IPS-20b (cell line): Measurements from ENCODE around the gene RAI1.

Experiments used
- H3K27ac ChIP-seq: one replicate; pipeline ENCODE4 v1.5.1; 2013; ENCODE audit warnings: low read length
- H3K27me3 ChIP-seq: 2 replicates; pipeline ENCODE4 v1.6.1; 2013; ENCODE audit warnings: mild to moderate bottlenecking, low read length, inconsistent platforms; ENCODE audit not compliant: insufficient read depth
- H3K36me3 ChIP-seq: 2 replicates; pipeline ENCODE4 v1.6.1; 2013; ENCODE audit warnings: low read depth, mild to moderate bottlenecking, inconsistent platforms, low read length, moderate library complexity; ENCODE audit not compliant: insufficient read depth
- H3K4me1 ChIP-seq: 2 replicates; pipeline ENCODE4 v1.6.1; 2013; ENCODE audit warnings: mild to moderate bottlenecking, control low read depth, inconsistent platforms, low read length, moderate library complexity; ENCODE audit not compliant: insufficient read depth
- H3K4me3 ChIP-seq: 2 replicates; pipeline ENCODE4 v1.5.1; 2013; ENCODE audit warnings: mild to moderate bottlenecking, low read length, inconsistent platforms
- H3K9ac ChIP-seq: 2 replicates; pipeline ENCODE4 v1.6.1; 2013; ENCODE audit warnings: low read depth, mild to moderate bottlenecking, inconsistent platforms, low read length, moderate library complexity
- H3K9me3 ChIP-seq: 2 replicates; pipeline ENCODE4 v1.6.1; 2013; ENCODE audit warnings: mild to moderate bottlenecking, low read depth, low read length, inconsistent platforms; ENCODE audit not compliant: insufficient read depth

Gene RAI1

DNA sequence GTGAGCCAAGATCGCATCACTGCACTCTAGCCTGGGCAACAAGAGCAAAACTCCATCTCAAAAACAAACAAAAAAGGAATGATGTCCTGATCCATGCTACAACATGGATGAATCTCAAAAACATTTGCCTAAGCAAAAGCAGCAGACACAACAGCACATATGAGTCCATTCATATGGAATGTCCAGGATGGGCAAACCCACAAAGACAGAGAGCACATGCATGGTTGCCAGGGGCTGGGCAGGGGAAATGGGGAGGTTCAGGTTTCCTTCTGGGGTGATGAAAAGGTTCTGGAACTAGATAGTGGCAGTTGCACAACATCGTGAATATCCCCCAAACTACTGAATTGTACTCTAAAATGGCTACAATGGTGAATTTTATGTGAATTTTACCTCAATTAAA is 35.3 kb upstream of the RAI1 start:
- no peak overlapping the region for H3K27ac ChIP-seq
- peaks cover 10% of the 10 kb centered on the region for H3K9me3 ChIP-seq
- no peak overlapping the region for H3K9ac ChIP-seq
- no peak overlapping the region for H3K4me3 ChIP-seq
- H3K4me1 ChIP-seq = no peaks in the 10 kb centered on the region
- no peaks in the 10 kb centered on the region for H3K36me3 ChIP-seq
- no peaks in the 10 kb centered on the region for H3K27me3 ChIP-seq

DNA sequence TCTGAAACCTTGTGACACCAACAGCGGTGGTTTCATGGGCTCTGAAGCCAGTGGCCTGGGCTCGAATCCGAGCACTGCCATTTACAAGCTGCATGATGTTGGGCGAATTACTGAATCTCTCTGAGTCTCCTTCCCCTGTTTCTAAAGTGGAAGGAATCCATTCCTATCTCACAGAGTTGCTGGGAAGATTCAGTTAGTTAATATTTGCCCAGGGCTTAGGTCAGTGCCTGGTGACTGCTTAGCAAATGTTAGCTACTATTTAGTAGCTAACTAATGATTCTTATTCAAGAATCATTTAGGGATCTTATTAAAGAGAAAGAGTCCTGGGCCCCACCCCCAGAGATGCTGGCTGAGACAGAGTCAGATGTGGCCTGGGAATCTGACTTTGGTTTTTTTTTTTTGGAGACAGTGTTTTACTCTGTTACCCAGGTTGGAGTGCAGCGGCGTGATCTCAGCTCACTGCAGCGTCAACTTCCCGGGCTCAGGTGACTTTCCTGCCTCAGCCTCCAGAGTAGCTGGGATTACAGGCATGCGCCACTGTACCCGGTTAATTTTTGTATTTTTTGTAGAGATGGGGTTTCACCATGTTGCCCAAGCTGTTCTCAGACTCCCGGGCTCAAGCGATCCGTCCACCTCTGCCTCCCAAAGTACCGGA is 33.6 kb upstream of the RAI1 start:
- Histone ChIP-seq H3K27ac (no peak overlapping the region), H3K9me3 (peaks cover 12% of the 10 kb centered on the region), H3K4me3 (no peak overlapping the region), H3K9ac (no peak overlapping the region), H3K4me1 (no peaks in the 10 kb centered on the region), H3K27me3 (no peaks in the 10 kb centered on the region), H3K36me3 (no peaks in the 10 kb centered on the region)

DNA sequence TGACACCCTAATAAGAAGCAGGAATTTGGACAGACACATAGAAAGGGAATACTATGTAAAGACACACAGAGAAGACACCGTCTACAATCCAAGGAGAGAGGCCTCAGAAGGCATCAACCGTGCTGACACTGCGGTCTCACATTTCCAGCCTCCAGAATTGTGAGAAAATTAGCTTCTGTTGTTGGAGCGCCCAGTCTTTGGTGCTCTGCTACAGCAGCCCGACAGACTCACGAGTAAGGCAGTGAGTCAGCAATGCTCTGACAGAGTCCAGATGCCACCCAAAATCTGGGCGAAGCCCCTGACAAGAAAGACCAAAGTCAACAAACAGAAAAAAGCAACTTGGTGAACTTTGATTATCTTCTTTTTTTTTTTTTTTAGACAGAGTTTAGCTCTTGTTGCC is 32.5 kb upstream of the RAI1 start:
- peaks cover 12% of the 10 kb centered on the region for H3K9me3 ChIP-seq
- H3K27ac ChIP-seq = no peak overlapping the region
- no peak overlapping the region for H3K4me3 ChIP-seq
- H3K36me3 ChIP-seq = no peaks in the 10 kb centered on the region
- H3K4me1 ChIP-seq = no peaks in the 10 kb centered on the region
- H3K27me3 ChIP-seq = no peaks in the 10 kb centered on the region
- no peak overlapping the region for H3K9ac ChIP-seq

DNA sequence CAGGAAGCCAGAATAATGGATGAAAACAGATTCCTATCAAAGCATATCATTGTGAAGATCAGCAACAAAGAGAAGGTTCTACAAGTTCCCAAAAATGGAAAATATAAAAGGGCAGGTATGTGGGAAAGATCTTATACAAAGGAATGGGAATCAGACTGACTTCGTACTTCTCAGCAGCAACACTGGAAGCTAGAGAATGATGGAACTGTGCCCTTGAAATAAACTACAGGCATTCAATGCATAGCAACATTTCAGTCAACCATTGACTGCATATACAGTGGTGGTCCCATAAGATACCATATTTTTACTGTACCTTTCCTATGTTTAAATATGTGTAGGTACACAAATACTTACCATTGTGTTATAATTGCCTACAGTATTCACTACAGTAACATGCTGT is 30.3 kb upstream of the RAI1 start:
- Histone ChIP-seq H3K27me3 (no peaks in the 10 kb centered on the region), H3K9me3 (peaks cover 7% of the 10 kb centered on the region), H3K27ac (no peak overlapping the region), H3K9ac (no peak overlapping the region), H3K36me3 (no peaks in the 10 kb centered on the region), H3K4me1 (no peaks in the 10 kb centered on the region), H3K4me3 (no peak overlapping the region)

DNA sequence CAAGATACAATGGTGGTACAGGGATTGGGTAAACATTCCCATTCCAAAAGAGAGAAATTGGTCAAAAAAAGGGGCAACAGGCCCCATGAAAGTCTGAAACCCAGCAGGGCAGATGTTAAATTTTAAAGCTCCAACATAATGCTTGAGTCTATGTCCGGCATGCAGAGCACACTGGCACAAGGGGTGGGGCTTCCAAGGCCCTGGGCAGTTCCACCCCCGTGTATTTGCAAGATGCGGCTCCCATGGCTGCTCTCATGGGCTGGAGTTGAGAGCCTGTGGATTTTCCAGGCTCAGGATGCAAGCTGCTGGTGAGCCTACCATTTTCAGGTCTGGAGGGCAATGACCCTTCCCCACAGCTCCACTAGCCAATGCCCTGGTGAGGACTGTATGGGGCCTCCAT is 27.9 kb upstream of the RAI1 start:
- no peak overlapping the region for H3K27ac ChIP-seq
- H3K9me3 ChIP-seq = peaks cover 15% of the 10 kb centered on the region
- H3K36me3 ChIP-seq = no peaks in the 10 kb centered on the region
- no peaks in the 10 kb centered on the region for H3K4me1 ChIP-seq
- H3K27me3 ChIP-seq = no peaks in the 10 kb centered on the region
- no peak overlapping the region for H3K9ac ChIP-seq
- H3K4me3 ChIP-seq = no peak overlapping the region

DNA sequence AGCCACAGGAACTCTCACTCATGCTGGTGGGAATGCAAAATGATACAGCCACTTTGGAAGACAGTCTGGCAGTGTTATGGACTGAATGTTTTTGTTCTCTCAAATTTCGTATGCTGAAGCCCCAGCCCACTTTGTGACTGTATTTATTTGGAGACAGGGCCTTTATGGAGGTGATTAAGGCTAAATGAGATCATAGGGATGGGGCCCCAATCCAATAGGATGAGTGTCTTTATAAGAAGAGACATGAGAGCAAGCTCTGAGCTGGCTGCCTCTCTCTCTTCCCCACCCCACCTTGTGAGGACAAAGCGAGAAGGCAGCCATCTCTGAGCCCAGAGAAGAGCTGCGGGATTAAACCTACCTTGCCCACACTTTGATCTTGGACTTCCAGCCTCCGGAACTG is 21.9 kb upstream of the RAI1 start:
- H3K27me3 ChIP-seq = no peaks in the 10 kb centered on the region

DNA sequence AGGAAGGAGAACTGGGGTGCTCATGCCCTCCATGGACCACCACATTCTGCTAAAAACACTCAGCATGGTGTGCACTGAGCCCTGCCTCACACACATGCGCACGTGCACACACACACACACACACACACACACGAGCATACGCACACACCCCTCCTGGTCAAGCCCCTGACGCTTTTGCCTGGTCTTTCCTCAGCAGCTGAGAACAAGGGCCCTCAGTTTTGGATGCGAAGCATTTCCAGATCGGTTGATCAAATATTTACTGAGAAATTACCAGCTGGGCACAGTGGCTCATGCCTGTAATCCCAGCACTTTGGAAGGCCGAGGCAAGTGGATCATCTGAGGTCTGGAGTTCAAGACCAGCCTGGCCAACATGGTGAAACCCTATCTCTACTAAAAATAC is 20.1 kb upstream of the RAI1 start:
- no peak overlapping the region for H3K27ac ChIP-seq

More for the DNA sequence above, 21.9 kb upstream of the RAI1 start:
- no peak overlapping the region for H3K4me3 ChIP-seq
- no peaks in the 10 kb centered on the region for H3K36me3 ChIP-seq
- no peaks in the 10 kb centered on the region for H3K4me1 ChIP-seq
- no peak overlapping the region for H3K9ac ChIP-seq
- no peak overlapping the region for H3K27ac ChIP-seq
- H3K9me3 ChIP-seq = peaks cover 15% of the 10 kb centered on the region

DNA sequence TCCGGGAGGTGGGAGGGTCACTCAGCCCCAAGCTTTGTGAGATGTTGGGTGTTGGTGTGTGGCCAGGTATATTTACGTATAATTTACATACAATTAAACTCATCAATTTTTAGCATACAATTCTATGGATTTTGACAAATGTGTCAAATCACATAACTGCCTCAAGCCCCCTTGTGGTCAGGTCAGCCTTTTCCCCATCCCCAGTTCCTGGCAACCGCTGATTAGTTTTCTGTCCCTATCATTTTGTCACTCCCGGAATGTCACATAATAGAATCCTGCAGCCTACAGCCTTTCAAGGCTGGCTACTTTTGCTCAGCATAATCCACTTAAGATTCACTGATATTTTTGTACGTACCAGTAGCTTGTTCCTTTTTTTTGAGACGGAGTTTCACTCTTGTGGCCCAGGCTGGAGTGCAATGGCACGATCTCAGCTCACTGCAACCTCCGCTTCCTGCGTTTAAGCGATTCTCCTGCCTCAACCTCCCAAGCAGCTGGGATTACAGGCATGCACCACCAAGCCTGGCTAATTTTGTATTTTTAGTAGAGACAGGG is 19.3 kb upstream of the RAI1 start:
- no peaks in the 10 kb centered on the region for H3K27me3 ChIP-seq
- no peak overlapping the region for H3K9ac ChIP-seq
- no peak overlapping the region for H3K27ac ChIP-seq
- no peaks in the 10 kb centered on the region for H3K36me3 ChIP-seq
- peaks cover 15% of the 10 kb centered on the region for H3K9me3 ChIP-seq
- no peak overlapping the region for H3K4me3 ChIP-seq
- H3K4me1 ChIP-seq = no peaks in the 10 kb centered on the region

More for the DNA sequence above, 20.1 kb upstream of the RAI1 start:
- no peaks in the 10 kb centered on the region for H3K4me1 ChIP-seq
- H3K4me3 ChIP-seq = no peak overlapping the region
- no peaks in the 10 kb centered on the region for H3K27me3 ChIP-seq
- H3K9ac ChIP-seq = no peak overlapping the region
- H3K9me3 ChIP-seq = peaks cover 15% of the 10 kb centered on the region
- H3K36me3 ChIP-seq = no peaks in the 10 kb centered on the region

DNA sequence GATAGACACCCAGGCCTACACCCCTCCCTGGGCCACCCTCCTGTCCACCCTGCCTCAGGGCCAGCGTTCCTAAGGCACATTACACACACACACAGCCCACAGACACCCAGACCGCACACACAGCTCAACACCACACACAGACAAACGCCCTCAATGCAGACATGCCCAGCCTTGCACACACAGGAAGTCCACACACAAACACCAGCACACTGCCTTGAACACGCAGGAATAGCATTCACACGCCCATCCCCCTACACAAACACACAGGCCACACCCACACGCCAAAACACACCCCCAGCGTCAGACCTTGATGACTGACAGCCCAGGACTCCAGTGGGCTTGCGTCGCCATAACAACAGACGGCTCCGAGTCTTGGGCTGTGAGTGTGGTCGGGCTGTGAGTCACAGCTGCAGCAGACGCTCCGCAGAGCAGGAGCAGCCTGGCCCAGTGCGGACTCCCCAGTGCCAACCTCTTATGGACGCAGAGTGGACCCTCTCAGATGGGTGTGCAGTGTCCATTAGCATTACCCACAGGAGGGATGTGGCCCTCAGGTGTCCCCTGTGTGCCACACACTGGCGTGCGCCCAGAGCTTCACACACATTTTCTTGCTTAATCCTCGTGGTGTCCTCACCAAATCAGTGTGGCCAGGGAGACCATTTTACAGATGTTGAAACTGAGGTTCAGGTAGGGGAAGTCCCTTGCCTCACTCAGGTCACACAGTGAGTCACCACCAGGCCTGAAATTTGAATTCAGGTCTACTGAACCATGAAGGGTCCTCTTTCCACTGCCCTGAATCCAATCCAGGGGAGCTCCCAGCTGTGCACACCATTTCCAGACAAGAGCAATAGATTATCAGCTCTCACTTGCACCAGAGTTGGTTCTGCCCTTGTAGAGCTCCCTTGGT is 17.8 kb upstream of the RAI1 start:
- Histone ChIP-seq H3K27me3 (no peaks in the 10 kb centered on the region), H3K36me3 (no peaks in the 10 kb centered on the region), H3K4me1 (no peaks in the 10 kb centered on the region), H3K27ac (no peak overlapping the region), H3K9ac (no peak overlapping the region), H3K9me3 (peaks cover 7% of the 10 kb centered on the region), H3K4me3 (no peak overlapping the region)

DNA sequence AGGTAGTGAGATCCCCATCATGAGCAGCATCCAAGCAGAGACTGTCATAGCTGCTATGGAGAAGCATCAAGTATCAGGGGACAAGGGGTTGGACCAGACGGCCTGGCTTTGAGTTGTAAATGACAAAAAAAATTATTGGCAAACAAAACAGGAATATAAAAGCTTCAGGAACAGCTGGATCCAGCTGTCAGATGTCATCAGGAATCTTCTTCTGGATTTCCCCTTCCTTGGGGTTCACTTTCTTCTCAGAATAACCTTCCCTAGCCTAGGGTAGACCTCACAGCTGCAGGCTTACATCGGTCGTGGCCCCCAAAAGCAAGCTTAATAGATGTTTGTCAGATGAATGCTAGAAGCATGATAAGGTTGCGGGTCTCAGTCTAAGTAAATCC is 17.2 kb upstream of the RAI1 start:
- Histone ChIP-seq H3K4me3 (no peak overlapping the region), H3K9ac (no peak overlapping the region), H3K36me3 (no peaks in the 10 kb centered on the region), H3K27me3 (no peaks in the 10 kb centered on the region), H3K9me3 (peaks cover 4% of the 10 kb centered on the region), H3K27ac (no peak overlapping the region), H3K4me1 (no peaks in the 10 kb centered on the region)

DNA sequence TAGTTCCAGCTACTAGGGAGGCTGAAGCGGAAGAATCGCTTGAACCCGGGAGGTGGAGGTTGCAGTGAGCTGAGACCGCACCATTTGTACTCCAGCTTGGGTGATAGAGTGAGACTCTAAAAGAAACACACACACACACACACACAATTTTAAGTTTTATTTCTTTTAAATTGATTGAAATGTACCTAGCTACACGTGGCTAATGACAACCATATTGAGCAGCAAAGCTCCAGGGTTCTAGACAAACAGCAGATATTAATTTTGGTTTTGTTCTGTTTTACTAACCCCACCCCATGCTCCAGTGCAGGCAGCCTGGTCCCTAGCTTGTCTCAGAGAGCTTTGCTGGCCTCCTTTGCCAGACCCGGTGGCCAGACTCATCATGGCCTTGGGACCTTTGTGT is 16.0 kb upstream of the RAI1 start:
- no peaks in the 10 kb centered on the region for H3K4me1 ChIP-seq
- H3K27me3 ChIP-seq = no peaks in the 10 kb centered on the region

More for the DNA sequence above, 16.0 kb upstream of the RAI1 start:
- Histone ChIP-seq H3K9ac (no peak overlapping the region), H3K9me3 (no peaks in the 10 kb centered on the region), H3K27ac (no peak overlapping the region), H3K36me3 (no peaks in the 10 kb centered on the region), H3K4me3 (no peak overlapping the region)
